IPS-18c (cell line): ENCODE results near the gene PRX.
"Not testable (repeated sequence)": the region's sequence is repeated elsewhere in the genome, so short reads cannot be mapped to it uniquely, and the experiment has no call there.

ENCODE experiments used
- H3K4me3 ChIP-seq: 2 replicates; pipeline ENCODE4 v1.7.0; 2013; ENCODE audit warnings: low read depth, mild to moderate bottlenecking, low read length, moderate library complexity; ENCODE audit not compliant: insufficient read depth
- H3K9me3 ChIP-seq: one replicate; pipeline ENCODE4 v1.6.1; 2013; ENCODE audit warnings: mild to moderate bottlenecking, low read length, moderate library complexity; ENCODE audit not compliant: control insufficient read depth, insufficient read depth

The PRX gene

GRCh38 chr19:40420766-40421765 is 7.9 kb upstream of the PRX start:
- Histone ChIP-seq H3K4me3 (peak overlapping the region; percentile 81), H3K9me3 (no peaks in the 10 kb centered on the region)

- no peaks in the 10 kb centered on the region for H3K9me3 ChIP-seq
- peak overlapping the region; percentile 81; the same call in 1 of the 2 replicates for H3K4me3 ChIP-seq
These were observed 7.2 kb upstream of the PRX start for GRCh38 chr19:40420451-40420765.

GRCh38 chr19:40419780-40420179 is 6.6 kb upstream of the PRX start:
- no peaks in the 10 kb centered on the region for H3K9me3 ChIP-seq
- no peak overlapping the region for H3K4me3 ChIP-seq

- no peak overlapping the region for H3K4me3 ChIP-seq
- no peaks in the 10 kb centered on the region for H3K9me3 ChIP-seq
These were observed 6.0 kb upstream of the PRX start for GRCh38 chr19:40419066-40419612.

GRCh38 chr19:40418040-40418439 is 4.9 kb upstream of the PRX start:
- Histone ChIP-seq H3K9me3 (no peaks in the 10 kb centered on the region), H3K4me3 (no peak overlapping the region)

- H3K4me3 ChIP-seq, result no peak overlapping the region
- H3K9me3 ChIP-seq, result no peaks in the 10 kb centered on the region
These were observed 4.4 kb upstream of the PRX start for GRCh38 chr19:40417643-40417981.

- no peaks in the 10 kb centered on the region for H3K9me3 ChIP-seq
- H3K4me3 ChIP-seq, result no peak overlapping the region
These were observed 3.9 kb upstream of the PRX start for GRCh38 chr19:40416918-40417642.

- no peaks in the 10 kb centered on the region for H3K9me3 ChIP-seq
These were observed 2.6 kb upstream of the PRX start for GRCh38 chr19:40415768-40416167.

GRCh38 chr19:40414542-40415535 is 1.7 kb upstream of the PRX start:
- Histone ChIP-seq H3K9me3 (no peaks in the 10 kb centered on the region), H3K4me3 (no peak overlapping the region)

More at GRCh38 chr19:40415768-40416167, 2.6 kb upstream of the PRX start:
- H3K4me3 ChIP-seq, result no peak overlapping the region

- Histone ChIP-seq H3K9me3 (no peaks in the 10 kb centered on the region), H3K4me3 (no peak overlapping the region; the same call in 1 of the 2 replicates)
These were observed 312 bp downstream of the PRX start for GRCh38 chr19:40412866-40413265.

- Histone ChIP-seq H3K4me3 (no peak overlapping the region), H3K9me3 (no peaks in the 10 kb centered on the region)
These were observed 1.1 kb downstream of the PRX start for GRCh38 chr19:40411958-40412499.

GRCh38 chr19:40411125-40411842 is 1.9 kb downstream of the PRX start:
- no peaks in the 10 kb centered on the region for H3K9me3 ChIP-seq
- H3K4me3 ChIP-seq, result no peak overlapping the region

GRCh38 chr19:40410030-40410389 is 3.2 kb downstream of the PRX start:
- H3K4me3 ChIP-seq, result no peak overlapping the region
- no peaks in the 10 kb centered on the region for H3K9me3 ChIP-seq

- not testable (repeated sequence) for H3K9me3 ChIP-seq, H3K4me3 ChIP-seq
These were observed 4.6 kb downstream of the PRX start for GRCh38 chr19:40408598-40408925.

GRCh38 chr19:40407714-40408597 is 5.2 kb downstream of the PRX start:
- no peak overlapping the region for H3K4me3 ChIP-seq

More at GRCh38 chr19:40407714-40408597, 5.2 kb downstream of the PRX start:
- no peaks in the 10 kb centered on the region for H3K9me3 ChIP-seq
